HG03565 (cell line): ENCODE measurements around the gene CEACAM19.
A peak's percentile ranks its signal among the peaks of the same experiment; 100 is the strongest.
"Not testable (repeated sequence)": the region's sequence is repeated elsewhere in the genome, so short reads cannot be mapped to it uniquely, and the experiment has no call there.

Source experiments
- ATAC-seq: cut with Tn5 transposase; IDR thresholded peaks from one replicate; pipeline ENCODE4 v1.9.1; 2021; ENCODE audit warnings: mild to moderate bottlenecking, moderate library complexity; ENCODE audit not compliant: unreplicated experiment

CEACAM19 gene

GRCh38 chr19:44720396-44720795 lies 49.1 kb downstream of the CEACAM19 start:
- ATAC-seq, result not testable (repeated sequence)

GRCh38 chr19:44720945-44721344 lies 49.7 kb downstream of the CEACAM19 start:
- ATAC-seq, result no peak

- not testable (repeated sequence) for ATAC-seq
Observed at GRCh38 chr19:44721369-44721768, 50.1 kb downstream of the CEACAM19 start.

GRCh38 chr19:44722131-44723121 lies 51.1 kb downstream of the CEACAM19 start:
- no peak for ATAC-seq

GRCh38 chr19:44723299-44723951 lies 52.1 kb downstream of the CEACAM19 start:
- ATAC-seq, result peak; percentile 14

GRCh38 chr19:44723952-44724319 lies 52.7 kb downstream of the CEACAM19 start:
- peak; percentile 51 for ATAC-seq

GRCh38 chr19:44725251-44725650 lies 54.0 kb downstream of the CEACAM19 start:
- no peak for ATAC-seq

GRCh38 chr19:44725684-44726083 lies 54.4 kb downstream of the CEACAM19 start:
- ATAC-seq, result no peak

- no peak for ATAC-seq
Observed at GRCh38 chr19:44726465-44726864, 55.2 kb downstream of the CEACAM19 start.

- ATAC-seq, result no peak
Observed at GRCh38 chr19:44728178-44728577, 56.9 kb downstream of the CEACAM19 start.

GRCh38 chr19:44729516-44730033 lies 58.3 kb downstream of the CEACAM19 start:
- ATAC-seq, result no peak

GRCh38 chr19:44731081-44731480 lies 59.8 kb downstream of the CEACAM19 start:
- no peak for ATAC-seq

GRCh38 chr19:44731622-44732021 lies 60.3 kb downstream of the CEACAM19 start:
- ATAC-seq, result no peak

GRCh38 chr19:44732235-44733014 lies 61.1 kb downstream of the CEACAM19 start:
- no peak for ATAC-seq
